ENCODE measurements around the gene ZNF2.
A peak's percentile ranks its signal among the peaks of the same experiment; 100 is the strongest.

The ZNF2 gene

GRCh38 chr2:95207111-95207961, 41.7 kb downstream of the ZNF2 start, which contains the start of gene ZNF892:
TSS of gene ZNF892 (plus strand) at chr2:95207521. CDS start at chr2:95207816, 295 bp downstream.
- DNase-seq = peak; percentile 78

GRCh38 chr2:95208106-95208505, 42.5 kb downstream of the ZNF2 start:
- no peak for DNase-seq

GRCh38 chr2:95215018-95215612, 49.5 kb downstream of the ZNF2 start:
- no peak for DNase-seq

GRCh38 chr2:95220449-95220848, 54.8 kb downstream of the ZNF2 start:
- no peak for DNase-seq

GRCh38 chr2:95225658-95226057, 60.0 kb downstream of the ZNF2 start:
- no peak for DNase-seq

GRCh38 chr2:95231723-95232122, 66.1 kb downstream of the ZNF2 start:
- DNase-seq = peak; percentile 15

- no peak for DNase-seq
Observed at GRCh38 chr2:95232232-95232631, 66.6 kb downstream of the ZNF2 start.
